ENCODE results near the gene PEX14. TPM values are rescaled to one million over a fixed set of nuclear protein-coding genes. Genes with fewer than 3 reads are reported as not detected.
A peak's percentile ranks its signal among the peaks of the same experiment; 100 is the strongest.

Gene PEX14
- total RNA-seq, 1 donor from 2014 or later, result 17.4 TPM

DNA sequence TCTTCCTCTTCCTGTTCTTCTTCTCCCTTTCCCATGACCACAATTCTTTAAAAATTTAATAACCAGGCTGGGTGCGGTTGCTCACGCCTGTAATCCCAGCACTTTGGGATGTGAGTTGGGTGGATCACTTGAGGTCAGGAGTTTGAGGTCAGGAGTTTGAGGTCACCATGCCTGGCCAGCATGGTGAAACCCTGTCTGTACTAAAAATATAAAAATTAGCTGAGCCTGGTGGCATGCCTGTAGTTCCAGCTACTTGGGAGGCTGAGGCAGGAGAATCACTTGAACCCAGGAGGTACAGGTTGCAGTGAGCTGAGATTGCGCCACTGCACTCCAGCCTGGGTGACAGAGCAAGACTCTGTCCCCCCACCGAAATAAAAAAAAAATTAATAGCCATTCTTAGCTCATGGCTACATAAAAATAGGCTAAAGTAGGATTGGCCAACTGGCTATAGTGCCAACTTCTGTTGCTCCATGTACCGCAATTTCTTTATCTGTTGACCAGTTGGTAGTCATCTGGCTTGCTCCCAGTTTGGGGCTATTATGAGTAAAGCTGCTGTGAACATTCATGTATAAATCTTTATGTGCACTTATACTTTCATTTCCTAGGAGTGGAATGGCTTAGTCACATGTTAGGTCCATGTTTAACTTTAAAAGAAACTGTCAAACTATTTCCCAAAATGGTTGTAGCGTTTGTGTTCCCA, 136.3 kb downstream of the PEX14 start:
- H3K9me3 Mint-ChIP-seq (ENCODE audit: low read depth), result peaks cover 3% of the 10 kb centered on the region
- H3K27ac Mint-ChIP-seq (ENCODE audit: unreplicated experiment), result no peak overlapping the region
- no peaks in the 10 kb centered on the region for H3K27me3 Mint-ChIP-seq (ENCODE audit: low read depth)
- H3K36me3 Mint-ChIP-seq (ENCODE audit: low read depth), result peaks cover 3% of the 10 kb centered on the region
- no peaks in the 10 kb centered on the region for H3K4me1 Mint-ChIP-seq (ENCODE audit: low read depth)
- TF ChIP-seq, protein P1, sequence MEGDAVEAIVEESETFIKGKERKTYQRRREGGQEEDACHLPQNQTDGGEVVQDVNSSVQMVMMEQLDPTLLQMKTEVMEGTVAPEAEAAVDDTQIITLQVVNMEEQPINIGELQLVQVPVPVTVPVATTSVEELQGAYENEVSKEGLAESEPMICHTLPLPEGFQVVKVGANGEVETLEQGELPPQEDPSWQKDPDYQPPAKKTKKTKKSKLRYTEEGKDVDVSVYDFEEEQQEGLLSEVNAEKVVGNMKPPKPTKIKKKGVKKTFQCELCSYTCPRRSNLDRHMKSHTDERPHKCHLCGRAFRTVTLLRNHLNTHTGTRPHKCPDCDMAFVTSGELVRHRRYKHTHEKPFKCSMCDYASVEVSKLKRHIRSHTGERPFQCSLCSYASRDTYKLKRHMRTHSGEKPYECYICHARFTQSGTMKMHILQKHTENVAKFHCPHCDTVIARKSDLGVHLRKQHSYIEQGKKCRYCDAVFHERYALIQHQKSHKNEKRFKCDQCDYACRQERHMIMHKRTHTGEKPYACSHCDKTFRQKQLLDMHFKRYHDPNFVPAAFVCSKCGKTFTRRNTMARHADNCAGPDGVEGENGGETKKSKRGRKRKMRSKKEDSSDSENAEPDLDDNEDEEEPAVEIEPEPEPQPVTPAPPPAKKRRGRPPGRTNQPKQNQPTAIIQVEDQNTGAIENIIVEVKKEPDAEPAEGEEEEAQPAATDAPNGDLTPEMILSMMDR (IDR thresholded peaks at IDR 0.05), result no peak
- H3K4me3 Mint-ChIP-seq (ENCODE audit: unreplicated experiment), result no peak overlapping the region
- DNase-seq (ENCODE audit: low spot score), result no peak

DNA sequence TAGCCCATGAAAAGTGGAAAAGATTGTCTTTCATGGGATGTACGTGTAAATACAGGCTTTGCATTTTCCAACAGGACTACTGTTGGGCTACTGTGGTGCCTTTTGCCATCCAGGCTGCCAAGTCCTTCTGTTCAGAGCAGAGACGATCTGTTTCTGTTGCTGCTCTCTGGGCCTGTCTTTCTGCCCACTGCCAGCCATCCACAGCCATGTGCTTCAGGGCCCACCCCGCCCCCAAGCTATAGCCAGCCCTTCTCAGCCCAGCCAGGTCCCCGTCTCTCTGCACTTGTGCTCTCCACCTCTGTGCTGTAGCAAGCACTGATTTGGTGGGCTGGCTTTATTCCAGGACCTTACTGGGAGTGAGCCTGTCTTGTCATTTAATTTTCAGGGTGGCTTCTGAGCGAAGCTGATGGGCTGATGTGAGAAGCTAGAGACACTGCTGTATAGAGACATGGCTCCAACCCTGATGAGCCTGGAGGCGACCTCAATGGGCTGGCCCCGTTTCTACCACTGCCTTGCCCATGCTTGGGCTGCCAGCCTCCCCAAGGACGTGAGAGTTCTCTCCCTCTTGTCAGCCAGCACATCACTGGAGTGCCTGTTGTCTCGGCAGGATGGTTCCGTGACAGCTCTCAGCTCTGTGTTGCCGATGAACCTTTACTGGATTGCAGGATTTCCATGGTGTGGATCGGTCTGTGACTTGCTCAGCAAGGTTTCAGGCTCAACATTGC, 137.8 kb downstream of the PEX14 start:
- Mint-ChIP-seq H3K4me1 (ENCODE audit: low read depth) (no peaks in the 10 kb centered on the region), H3K27ac (ENCODE audit: unreplicated experiment) (no peak overlapping the region), H3K36me3 (ENCODE audit: low read depth) (peaks cover 3% of the 10 kb centered on the region), H3K4me3 (ENCODE audit: unreplicated experiment) (no peak overlapping the region), H3K9me3 (ENCODE audit: low read depth) (peaks cover 3% of the 10 kb centered on the region), H3K27me3 (ENCODE audit: low read depth) (no peaks in the 10 kb centered on the region)
- TF ChIP-seq, protein P1 (IDR thresholded peaks at IDR 0.05), result no peak
- peak; percentile 59 for DNase-seq (ENCODE audit: low spot score)

DNA sequence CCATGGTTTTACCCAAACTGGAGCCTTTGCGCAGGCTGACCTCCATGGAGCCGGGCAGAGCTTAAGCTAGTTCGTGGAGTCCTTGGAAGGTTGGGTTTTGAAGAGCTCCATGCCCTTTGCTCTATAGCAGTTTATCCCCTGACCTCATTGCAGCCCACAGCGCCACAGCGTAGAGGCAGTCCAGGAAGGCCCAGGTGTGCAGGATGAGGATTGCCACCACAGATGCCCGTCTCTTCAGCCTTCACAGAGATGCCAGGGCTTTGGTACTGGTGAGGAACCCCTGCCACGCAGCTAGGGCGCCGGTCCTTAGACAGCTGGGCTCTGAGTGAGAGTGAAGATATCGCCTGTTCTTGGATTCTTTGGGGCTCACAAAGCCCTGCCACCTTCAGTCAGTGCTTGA, 138.6 kb downstream of the PEX14 start:
- Mint-ChIP-seq H3K4me1 (ENCODE audit: low read depth) (no peaks in the 10 kb centered on the region), H3K4me3 (ENCODE audit: unreplicated experiment) (no peak overlapping the region), H3K9me3 (ENCODE audit: low read depth) (peaks cover 3% of the 10 kb centered on the region), H3K27ac (ENCODE audit: unreplicated experiment) (no peak overlapping the region), H3K36me3 (ENCODE audit: low read depth) (peaks cover 3% of the 10 kb centered on the region), H3K27me3 (ENCODE audit: low read depth) (no peaks in the 10 kb centered on the region)
- peak; percentile 64 for DNase-seq (ENCODE audit: low spot score)
- TF ChIP-seq, protein P1 (IDR thresholded peaks at IDR 0.05), result no peak

DNA sequence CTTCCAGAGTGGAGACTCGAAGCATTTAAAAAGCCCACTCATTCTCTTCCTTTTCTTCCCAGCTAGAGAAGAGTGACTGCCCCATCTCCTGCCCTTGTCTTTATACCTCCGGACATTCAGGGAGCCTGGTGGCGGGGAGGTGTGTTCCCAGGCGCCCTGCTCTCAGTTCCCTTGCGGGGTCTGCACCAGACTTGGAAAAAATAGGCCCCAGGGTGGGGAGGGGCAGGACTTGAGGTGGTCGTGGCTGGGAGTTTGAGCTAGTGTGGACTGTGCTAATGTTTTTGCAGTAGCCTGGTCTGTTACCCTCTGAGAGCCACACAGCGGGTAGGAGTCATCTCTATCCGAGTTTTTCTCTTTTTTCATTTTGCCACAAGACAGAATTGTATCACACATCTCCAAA, 139.1 kb downstream of the PEX14 start:
- no peak overlapping the region for H3K27ac Mint-ChIP-seq (ENCODE audit: unreplicated experiment)
- peaks cover 3% of the 10 kb centered on the region for H3K9me3 Mint-ChIP-seq (ENCODE audit: low read depth)
- H3K36me3 Mint-ChIP-seq (ENCODE audit: low read depth), result peaks cover 3% of the 10 kb centered on the region
- TF ChIP-seq, protein P1 (IDR thresholded peaks at IDR 0.05), result no peak
- H3K4me1 Mint-ChIP-seq (ENCODE audit: low read depth), result no peaks in the 10 kb centered on the region
- DNase-seq (ENCODE audit: low spot score), result peak; percentile 55
- H3K4me3 Mint-ChIP-seq (ENCODE audit: unreplicated experiment), result no peak overlapping the region
- no peaks in the 10 kb centered on the region for H3K27me3 Mint-ChIP-seq (ENCODE audit: low read depth)

DNA sequence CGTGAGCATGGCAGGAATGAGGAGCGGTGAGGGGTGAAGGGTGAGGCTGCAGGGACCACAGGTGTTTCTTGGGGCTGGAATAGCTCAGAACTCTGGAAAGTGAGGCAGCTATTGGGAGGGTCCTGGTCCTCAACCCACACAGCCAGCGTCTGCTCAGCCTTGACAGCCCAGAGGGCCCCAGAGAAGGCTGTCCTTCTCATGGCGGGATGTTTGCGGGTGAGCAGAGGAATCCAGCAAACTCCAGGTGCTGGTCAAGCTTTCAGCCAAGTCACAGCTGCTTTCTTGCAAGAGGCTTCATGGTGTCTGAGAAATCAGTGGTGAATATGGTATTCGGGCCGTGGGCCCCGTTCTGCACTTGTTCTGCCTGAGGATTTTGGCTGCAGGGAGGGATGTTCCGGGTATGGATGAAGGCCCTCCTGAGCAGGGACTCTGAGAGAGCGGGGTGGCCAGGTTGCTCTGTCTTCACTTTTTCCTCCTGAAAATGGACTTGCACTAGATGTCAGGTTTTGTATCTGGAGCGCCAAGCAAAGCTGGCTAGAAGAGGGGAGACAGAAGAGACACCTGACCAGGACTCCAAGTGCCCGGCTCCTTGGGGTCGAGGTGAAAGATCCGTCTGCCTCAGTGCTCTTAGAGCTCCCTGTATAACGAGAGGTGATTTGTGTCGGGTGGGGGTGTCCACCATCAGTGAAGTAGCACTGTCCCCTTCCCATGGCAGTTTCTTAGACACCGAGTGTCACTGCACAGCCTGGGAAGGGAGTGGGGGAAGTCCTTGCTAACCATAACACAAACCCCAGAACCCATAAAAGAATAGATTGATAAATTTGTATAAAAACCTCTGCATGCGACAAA, 139.9 kb downstream of the PEX14 start:
- H3K27ac Mint-ChIP-seq (ENCODE audit: unreplicated experiment), result no peak overlapping the region
- H3K36me3 Mint-ChIP-seq (ENCODE audit: low read depth), result peaks cover 3% of the 10 kb centered on the region
- TF ChIP-seq, protein P1 (IDR thresholded peaks at IDR 0.05), result no peak
- no peak overlapping the region for H3K4me3 Mint-ChIP-seq (ENCODE audit: unreplicated experiment)
- DNase-seq (ENCODE audit: low spot score), result peak; percentile 51
- no peaks in the 10 kb centered on the region for H3K27me3 Mint-ChIP-seq (ENCODE audit: low read depth)
- peaks cover 3% of the 10 kb centered on the region for H3K9me3 Mint-ChIP-seq (ENCODE audit: low read depth)
- no peaks in the 10 kb centered on the region for H3K4me1 Mint-ChIP-seq (ENCODE audit: low read depth)

All from chondrocyte (in vitro differentiated cells).